Jurkat, Clone E6-1 (cell line): ENCODE data around the gene KCTD2.

Experiments used
- DNase-seq: peaks from one replicate; pipeline ENCODE4 v3.0.0-alpha.2; 2011; ENCODE audit warnings: low read depth, low spot score
- H3K4me3 ChIP-seq: 2 replicates; pipeline ENCODE4 v1.5.1; 2011; ENCODE audit warnings: mild to moderate bottlenecking, low read length, control low read depth, moderate library complexity

Gene KCTD2

GRCh38 chr17:75088465-75089417, 41.7 kb downstream of the KCTD2 start:
- no peak for DNase-seq
- H3K4me3 ChIP-seq: no peak overlapping the region

DNA sequence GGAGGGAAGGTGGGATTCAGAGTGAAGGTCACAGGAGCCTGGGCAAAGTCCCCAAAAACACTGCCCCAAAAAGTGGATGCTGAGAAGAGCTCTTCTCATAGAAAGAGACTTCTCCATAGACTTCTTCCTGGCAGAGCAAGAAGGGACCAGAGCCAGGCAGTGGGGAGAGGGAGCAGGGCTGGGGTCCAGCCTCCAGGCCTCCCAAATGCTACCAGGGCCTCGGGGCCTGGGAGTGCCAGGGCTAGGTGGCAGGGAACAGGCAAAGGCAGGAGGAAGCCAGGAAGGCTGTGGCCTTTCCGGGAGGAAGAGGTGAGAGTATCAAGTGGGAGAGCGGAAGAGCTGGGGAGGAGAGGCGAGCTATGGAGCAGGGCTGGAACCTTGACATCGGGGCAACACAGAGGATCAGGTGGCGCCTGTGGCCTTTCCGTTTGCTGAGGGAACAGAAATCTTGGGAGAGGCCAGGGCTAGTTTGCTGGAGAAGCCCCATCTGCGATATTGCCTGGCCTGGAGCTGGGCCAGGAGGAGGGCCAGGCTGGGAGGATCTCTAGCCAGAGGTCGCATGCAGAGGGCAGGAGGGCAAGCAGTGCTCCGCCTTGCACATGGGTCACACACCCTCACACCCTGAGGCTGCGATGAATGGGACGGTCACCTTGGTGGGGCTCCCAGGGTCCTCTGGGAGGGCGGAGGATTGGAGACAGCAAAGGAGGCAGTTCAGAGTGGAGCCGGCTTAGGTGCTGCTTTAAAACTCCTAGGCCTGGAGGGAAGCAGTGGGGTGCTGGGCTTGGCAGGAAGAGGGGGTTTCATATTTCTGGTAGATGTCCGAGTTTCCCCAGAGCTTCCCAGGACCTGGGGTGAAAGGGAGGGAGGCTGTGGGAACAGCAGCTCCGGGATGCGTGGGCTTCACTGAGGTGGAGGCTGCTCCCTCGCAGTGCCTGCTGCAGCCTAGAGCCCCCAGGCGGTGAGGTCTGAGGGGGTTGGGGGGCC, 44.1 kb downstream of the KCTD2 start:
- H3K4me3 ChIP-seq: no peak overlapping the region
- DNase-seq: no peak

- H3K4me3 ChIP-seq: no peak overlapping the region
- DNase-seq: no peak
These were observed 44.9 kb downstream of the KCTD2 start for GRCh38 chr17:75091855-75092327.

- H3K4me3 ChIP-seq: no peak overlapping the region
- DNase-seq: no peak
These were observed 46.6 kb downstream of the KCTD2 start for GRCh38 chr17:75093548-75094158.

DNA sequence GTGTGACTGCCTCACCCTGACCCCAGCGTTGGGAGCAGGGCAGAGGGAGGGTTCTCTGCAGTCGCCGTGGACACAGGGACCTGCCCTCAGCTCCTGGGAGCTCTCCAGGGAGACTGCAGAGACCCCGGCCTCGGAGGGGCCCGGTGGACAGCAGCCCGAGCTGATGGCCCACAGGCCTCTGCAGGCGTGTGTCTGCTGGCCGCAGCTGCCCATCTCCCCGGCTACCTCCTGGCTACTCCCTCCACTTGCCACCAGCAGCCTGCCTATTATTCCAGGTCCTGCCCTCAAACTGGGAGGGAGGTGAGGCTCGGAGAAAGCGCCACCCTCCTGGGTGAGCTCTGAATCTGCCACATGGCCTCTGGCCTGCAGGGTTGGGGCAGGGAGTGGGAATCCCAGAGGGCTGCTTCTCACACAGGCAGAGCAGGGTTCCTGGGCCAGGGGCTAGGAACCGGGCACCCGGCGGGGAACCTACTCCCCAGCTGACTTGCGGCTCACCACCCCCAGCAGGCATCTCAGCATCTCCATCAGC, 47.9 kb downstream of the KCTD2 start:
- no peak for DNase-seq
- H3K4me3 ChIP-seq: no peak overlapping the region

DNA sequence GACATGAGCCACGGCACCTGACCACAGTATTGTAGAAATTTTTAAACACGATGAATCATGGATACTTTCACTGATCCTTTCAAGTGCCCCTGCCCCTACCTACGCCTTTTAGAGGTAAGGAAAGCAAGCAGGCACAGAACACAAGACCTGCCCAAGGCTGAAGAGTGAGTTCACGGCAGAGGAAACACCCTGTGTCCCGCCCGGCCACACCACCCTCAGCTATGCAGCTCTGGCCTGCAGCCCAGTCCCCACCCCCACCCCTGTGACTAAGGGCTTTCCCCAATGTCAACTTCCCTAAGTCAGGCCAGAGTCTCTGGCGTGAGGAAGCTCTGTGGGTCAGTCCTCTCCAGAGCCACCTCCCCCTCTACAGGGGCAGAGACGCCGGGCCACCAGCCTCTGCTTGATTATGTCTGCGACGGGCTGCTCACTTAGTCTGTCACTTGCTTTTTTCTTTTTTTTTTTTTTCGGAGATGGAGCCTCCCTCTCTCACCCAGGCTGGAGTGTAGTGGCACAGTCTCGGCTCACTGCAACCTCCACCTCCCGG, 49.1 kb downstream of the KCTD2 start:
- no peak overlapping the region for H3K4me3 ChIP-seq
- DNase-seq: no peak

DNA sequence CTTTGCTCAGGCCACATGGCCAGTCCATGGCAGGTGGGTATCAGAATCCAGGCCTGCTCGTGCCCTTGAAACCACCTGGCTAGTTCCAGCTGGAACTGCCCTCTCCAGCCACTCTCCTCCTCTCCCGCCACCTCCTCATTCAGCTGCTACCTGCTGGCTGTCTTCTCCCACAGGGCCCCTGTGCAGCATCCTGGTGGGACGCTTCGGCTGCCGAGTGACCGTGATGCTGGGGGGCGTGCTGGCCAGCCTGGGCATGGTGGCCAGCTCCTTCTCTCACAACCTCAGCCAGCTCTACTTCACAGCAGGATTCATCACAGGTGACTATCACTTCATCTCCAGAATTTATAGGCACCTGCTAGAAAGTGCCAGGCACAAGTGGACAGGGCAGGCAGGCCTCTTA, 50.8 kb downstream of the KCTD2 start:
- DNase-seq: no peak
- no peak overlapping the region for H3K4me3 ChIP-seq

- DNase-seq: no peak
- H3K4me3 ChIP-seq: no peak overlapping the region
These were observed 51.8 kb downstream of the KCTD2 start for GRCh38 chr17:75098861-75099260.

GRCh38 chr17:75099881-75100595, 53.0 kb downstream of the KCTD2 start:
- DNase-seq: no peak
- no peak overlapping the region for H3K4me3 ChIP-seq

DNA sequence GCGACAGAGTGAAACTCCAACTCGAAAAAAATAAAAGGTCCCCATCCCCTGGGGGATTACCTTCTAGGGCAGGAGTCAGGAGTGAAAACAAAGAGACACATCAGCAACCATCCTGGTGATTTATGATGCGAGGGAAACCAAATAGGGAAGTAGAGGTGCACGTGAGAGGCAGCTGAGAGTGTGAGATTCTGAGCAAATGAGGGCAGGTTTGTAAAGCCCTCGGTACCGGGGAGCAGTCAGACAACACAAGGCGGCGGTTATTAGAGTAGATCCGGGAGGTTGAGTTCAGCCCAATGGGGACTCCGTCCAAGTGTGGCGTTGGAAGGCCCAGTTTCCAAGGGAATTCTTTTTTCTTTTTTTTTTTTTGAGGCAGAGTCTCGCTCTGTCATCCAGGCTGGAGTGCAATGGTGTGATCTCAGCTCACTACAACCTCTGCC, 55.4 kb downstream of the KCTD2 start:
- no peak overlapping the region for H3K4me3 ChIP-seq
- DNase-seq: no peak

DNA sequence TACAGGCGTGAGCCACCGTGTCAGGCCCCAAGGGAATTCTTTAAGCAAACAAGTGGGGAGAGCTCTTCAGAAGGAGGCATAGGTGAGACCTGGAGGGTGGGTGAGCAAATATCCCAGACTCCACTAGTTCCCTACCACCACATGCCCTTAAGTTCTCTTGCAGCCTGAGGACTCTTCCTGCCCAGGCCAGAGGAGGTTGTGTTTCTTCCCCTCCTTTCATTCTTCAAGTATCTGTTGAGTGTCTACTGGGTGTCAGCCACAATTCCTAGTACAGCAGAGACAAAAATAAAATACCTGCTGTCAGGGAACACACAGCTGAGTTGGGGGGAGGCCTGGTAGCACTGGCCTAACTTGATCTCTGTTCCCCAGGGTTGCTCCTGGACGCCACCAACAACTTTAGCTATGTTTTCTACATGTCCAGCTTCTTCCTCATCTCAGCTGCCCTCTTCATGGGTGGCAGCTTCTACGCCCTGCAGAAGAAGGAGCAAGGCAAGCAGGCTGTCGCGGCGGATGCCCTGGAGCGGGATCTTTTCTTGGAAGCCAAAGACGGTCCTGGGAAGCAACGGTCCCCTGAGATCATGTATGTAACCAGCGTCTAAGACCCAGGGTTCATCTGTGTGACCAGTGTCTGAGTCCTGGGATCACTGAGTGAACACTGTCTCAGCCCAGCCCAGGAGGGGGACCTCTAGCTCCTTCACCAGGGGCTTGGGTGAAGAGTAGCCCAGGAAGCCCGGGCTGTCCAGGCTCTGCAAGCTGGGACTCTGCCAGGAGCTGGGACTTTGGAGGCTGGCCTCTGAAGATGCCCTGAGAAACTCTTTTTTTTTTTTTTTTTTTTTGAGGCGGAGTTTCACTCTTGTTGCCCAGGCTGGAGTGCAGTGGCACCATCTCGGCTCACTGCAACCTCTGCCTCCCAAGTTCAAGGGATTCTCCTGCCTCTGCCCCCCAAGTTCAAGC, 56.9 kb downstream of the KCTD2 start:
- DNase-seq: no peak
- H3K4me3 ChIP-seq: no peak overlapping the region

GRCh38 chr17:75105126-75106080, 58.4 kb downstream of the KCTD2 start:
- DNase-seq: no peak

GRCh38 chr17:75108193-75108592, 61.2 kb downstream of the KCTD2 start:
- DNase-seq: no peak
- no peak overlapping the region for H3K4me3 ChIP-seq

More at GRCh38 chr17:75105126-75106080, 58.4 kb downstream of the KCTD2 start:
- H3K4me3 ChIP-seq: no peak overlapping the region

DNA sequence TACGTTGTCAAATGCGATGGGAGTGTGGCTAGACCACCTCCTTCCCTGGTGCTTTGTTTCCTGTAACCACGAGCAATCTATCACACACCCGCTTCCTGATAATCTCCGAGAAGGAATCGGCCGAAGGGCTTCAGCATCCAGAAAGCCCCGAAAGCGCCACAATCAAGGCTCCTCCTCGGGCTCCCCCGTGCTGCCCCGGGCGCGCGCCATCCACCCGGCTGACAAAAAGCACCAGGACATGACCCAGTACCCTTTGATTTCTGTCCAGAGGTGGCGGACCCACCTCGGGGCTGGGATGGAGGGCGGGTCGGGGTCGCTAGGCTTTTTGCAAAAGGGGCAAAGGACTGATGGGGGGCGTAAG, 62.0 kb downstream of the KCTD2 start:
- peak overlapping the region; percentile 84 for H3K4me3 ChIP-seq
- peak; percentile 42 for DNase-seq

- peak; percentile 77 for DNase-seq
- peak within 1 kb of the TSS; percentile 84 for H3K4me3 ChIP-seq
These were observed 62.6 kb downstream of the KCTD2 start, which contains the start of gene ARMC7 for GRCh38 chr17:75109407-75110233. Gene ARMC7 (plus strand): TSS chr17:75109969. CDS start chr17:75110289, 320 bp downstream.
